ENCODE measurements around the gene CBL.

GRCh38 chr11:119334174-119334930 is 128.2 kb downstream of the CBL start, which contains the start of gene RNF26:
- TF ChIP-seq ESRRA (IDR thresholded peaks at IDR 0.05; ENCODE audit: borderline replicate concordance, low read length) = no peak
- TF ChIP-seq MAFK (IDR thresholded peaks at IDR 0.05; ENCODE audit: partially characterized antibody) = no peak
- no peak for TF ChIP-seq CTCF (IDR thresholded peaks at IDR 0.05)
- no peak for TF ChIP-seq NR3C1 (IDR thresholded peaks at IDR 0.05)
- TF ChIP-seq RCOR1 (IDR thresholded peaks at IDR 0.05; ENCODE audit: low read depth, low read length) = no peak

Measured in A549 (cell line).